ENCODE measurements around the gene NR0B1. TPM values are rescaled to one million over a fixed set of nuclear protein-coding genes. Genes with fewer than 3 reads are reported as not detected.

Gene NR0B1
- total RNA-seq, 2 donors from 2014 or later = 9.6 to 15.2 TPM

DNA sequence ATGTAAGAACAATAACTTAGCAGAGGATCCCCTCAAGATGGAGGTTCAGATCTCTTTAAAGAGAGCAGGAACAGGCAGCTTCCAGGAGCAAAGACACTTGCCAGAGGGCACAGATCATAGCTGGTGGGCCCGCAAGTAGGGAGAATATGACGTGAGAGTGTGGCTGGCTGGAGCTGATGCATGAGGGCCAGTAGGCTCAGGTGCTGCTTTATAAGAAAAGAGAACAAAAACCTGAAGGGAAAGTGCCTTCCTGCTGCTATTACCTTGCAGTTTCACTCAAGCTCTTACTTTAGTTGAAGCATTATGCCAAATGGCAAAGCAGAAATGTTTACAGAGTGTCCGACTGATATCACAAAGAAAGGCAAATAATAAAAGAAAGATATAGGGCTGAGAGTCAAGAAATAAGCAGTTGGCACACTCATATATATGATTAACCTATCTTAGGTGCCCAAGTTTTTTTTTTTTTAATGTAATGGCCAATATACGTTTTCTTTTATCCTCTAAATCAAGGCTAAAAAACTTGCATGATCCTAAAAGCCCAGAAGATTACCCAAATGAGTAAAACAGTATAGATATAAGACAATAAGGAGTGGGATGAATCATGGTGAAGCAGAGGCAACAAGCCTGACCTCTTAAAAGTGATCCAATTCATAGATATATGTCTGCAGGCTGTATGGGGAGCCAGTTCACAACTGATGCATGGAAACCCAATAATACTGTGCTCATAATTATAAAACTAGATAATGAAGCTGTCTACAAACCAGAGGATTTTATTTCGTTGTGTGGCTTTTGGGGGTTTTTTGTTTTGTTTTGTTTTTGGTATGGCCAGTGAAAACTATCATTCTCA lies 12.6 kb downstream of the NR0B1 start:
- no peaks in the 10 kb centered on the region for H3K36me3 ChIP-seq (ENCODE audit: control insufficient read depth, insufficient read depth, low read length)
- H3K27ac ChIP-seq (ENCODE audit: low read depth, low read length) = no peak overlapping the region
- Mint-ChIP-seq H3K4me1 (peaks cover 20% of the 10 kb centered on the region), H3K36me3 (ENCODE audit: low read depth) (peaks cover 6% of the 10 kb centered on the region), H3K9me3 (peaks cover 26% of the 10 kb centered on the region), H3K4me3 (no peak overlapping the region), H3K27ac (no peak overlapping the region), H3K27me3 (ENCODE audit: insufficient read depth) (no peaks in the 10 kb centered on the region)
- H3K9me3 ChIP-seq (ENCODE audit: control insufficient read depth, low read length) = peaks cover 5% of the 10 kb centered on the region
- no peak overlapping the region for H3K9ac ChIP-seq (ENCODE audit: extremely low read depth, low read length, poor library complexity, severe bottlenecking)
- TF ChIP-seq, protein P1, sequence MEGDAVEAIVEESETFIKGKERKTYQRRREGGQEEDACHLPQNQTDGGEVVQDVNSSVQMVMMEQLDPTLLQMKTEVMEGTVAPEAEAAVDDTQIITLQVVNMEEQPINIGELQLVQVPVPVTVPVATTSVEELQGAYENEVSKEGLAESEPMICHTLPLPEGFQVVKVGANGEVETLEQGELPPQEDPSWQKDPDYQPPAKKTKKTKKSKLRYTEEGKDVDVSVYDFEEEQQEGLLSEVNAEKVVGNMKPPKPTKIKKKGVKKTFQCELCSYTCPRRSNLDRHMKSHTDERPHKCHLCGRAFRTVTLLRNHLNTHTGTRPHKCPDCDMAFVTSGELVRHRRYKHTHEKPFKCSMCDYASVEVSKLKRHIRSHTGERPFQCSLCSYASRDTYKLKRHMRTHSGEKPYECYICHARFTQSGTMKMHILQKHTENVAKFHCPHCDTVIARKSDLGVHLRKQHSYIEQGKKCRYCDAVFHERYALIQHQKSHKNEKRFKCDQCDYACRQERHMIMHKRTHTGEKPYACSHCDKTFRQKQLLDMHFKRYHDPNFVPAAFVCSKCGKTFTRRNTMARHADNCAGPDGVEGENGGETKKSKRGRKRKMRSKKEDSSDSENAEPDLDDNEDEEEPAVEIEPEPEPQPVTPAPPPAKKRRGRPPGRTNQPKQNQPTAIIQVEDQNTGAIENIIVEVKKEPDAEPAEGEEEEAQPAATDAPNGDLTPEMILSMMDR (conservative IDR thresholded peaks at IDR 0.05) = no peak
- WGBS, 2 experiments (ENCODE audit: insufficient coverage in 1 of 2, insufficient read length in 1 of 2) = 96 to 100% methylated on average over 1 to 2 of the region's 5 CpGs
- no peak overlapping the region for H3K4me3 ChIP-seq (ENCODE audit: low read length)
- DNase-seq = no peak
- no peaks in the 10 kb centered on the region for H3K4me1 ChIP-seq (ENCODE audit: control insufficient read depth, insufficient read depth, low read length)
- H3K27me3 ChIP-seq (ENCODE audit: control insufficient read depth, insufficient read depth, low read length, poor library complexity, severe bottlenecking) = no peaks in the 10 kb centered on the region

DNA sequence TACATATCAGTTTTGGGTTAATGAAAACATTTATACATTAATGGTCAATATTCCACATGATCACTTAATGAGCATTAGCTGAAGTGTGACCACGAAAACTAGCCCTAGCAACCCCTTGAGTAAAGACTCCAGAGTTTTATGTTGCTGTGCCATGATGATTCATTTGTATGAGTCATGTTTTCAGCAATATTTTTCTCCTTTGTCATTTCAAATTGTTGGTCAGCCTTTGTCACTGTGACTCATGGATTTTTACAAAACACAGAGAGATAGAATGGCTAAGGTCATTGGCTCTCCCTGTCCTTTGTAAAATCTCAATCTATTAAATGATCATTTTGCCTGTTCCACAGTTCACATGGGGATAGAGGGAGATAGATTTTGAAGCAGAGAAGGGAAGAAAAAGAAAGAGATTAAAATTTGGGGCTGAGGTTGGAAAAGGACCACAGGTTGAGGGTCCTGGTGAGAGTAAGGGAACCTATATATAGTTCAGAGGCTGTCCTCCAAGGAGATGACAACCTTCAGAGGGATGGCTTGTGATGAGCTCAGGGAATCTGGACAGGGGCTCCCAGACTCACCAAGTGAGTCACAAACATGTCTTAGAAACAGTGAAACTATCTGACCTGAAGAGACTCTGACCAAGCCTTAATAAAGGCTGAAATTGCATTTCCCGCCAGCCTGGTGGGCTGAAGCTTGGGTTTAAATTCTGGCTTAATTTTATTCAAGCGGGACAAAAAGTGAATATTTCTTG lies 25.6 kb downstream of the NR0B1 start:
- H3K4me1 ChIP-seq (ENCODE audit: control insufficient read depth, insufficient read depth, low read length) = no peaks in the 10 kb centered on the region
- H3K27me3 Mint-ChIP-seq (ENCODE audit: insufficient read depth) = no peaks in the 10 kb centered on the region
- H3K9ac ChIP-seq (ENCODE audit: extremely low read depth, low read length, poor library complexity, severe bottlenecking) = no peak overlapping the region
- H3K27ac Mint-ChIP-seq = no peak overlapping the region
- H3K9me3 ChIP-seq (ENCODE audit: control insufficient read depth, low read length) = no peaks in the 10 kb centered on the region
- no peaks in the 10 kb centered on the region for H3K9me3 Mint-ChIP-seq
- 92% methylated on average over 2 of the region's 3 CpGs; no CpG with 5 or more reads in 1 of the 2 experiments for WGBS, 2 experiments (ENCODE audit: insufficient coverage in 1 of 2, insufficient read length in 1 of 2)
- DNase-seq = no peak
- no peaks in the 10 kb centered on the region for H3K4me1 Mint-ChIP-seq
- no peak overlapping the region for H3K4me3 ChIP-seq (ENCODE audit: low read length)
- no peaks in the 10 kb centered on the region for H3K27me3 ChIP-seq (ENCODE audit: control insufficient read depth, insufficient read depth, low read length, poor library complexity, severe bottlenecking)
- no peak overlapping the region for H3K27ac ChIP-seq (ENCODE audit: low read depth, low read length)
- H3K4me3 Mint-ChIP-seq = no peak overlapping the region
- no peaks in the 10 kb centered on the region for H3K36me3 ChIP-seq (ENCODE audit: control insufficient read depth, insufficient read depth, low read length)
- H3K36me3 Mint-ChIP-seq (ENCODE audit: low read depth) = no peaks in the 10 kb centered on the region
- TF ChIP-seq, protein P1 (conservative IDR thresholded peaks at IDR 0.05) = no peak

DNA sequence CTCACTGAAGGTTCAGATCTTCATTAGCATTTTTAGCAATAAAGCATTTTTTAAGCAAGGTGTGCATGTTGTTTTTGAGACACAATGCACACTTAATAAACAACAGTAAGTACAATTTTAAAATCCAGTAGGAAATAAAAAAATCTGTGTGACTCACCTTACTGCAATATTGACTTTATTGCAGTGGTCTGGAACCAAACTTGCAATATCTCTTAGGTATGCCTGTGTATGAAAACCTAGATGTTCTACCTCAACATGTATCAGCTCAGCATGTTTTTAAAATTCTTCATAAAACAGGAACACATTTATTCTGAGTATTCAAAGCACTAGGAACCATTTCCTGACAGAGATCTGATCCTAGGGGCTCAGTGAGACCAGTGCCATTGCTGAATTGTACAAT lies 26.7 kb downstream of the NR0B1 start:
- no peak overlapping the region for H3K4me3 ChIP-seq (ENCODE audit: low read length)

More for the DNA sequence above, 26.7 kb downstream of the NR0B1 start:
- H3K4me1 ChIP-seq (ENCODE audit: control insufficient read depth, insufficient read depth, low read length) = no peaks in the 10 kb centered on the region
- no peaks in the 10 kb centered on the region for H3K4me1 Mint-ChIP-seq
- TF ChIP-seq, protein P1 (conservative IDR thresholded peaks at IDR 0.05) = no peak
- no peaks in the 10 kb centered on the region for H3K27me3 ChIP-seq (ENCODE audit: control insufficient read depth, insufficient read depth, low read length, poor library complexity, severe bottlenecking)
- no peaks in the 10 kb centered on the region for H3K9me3 ChIP-seq (ENCODE audit: control insufficient read depth, low read length)
- H3K4me3 Mint-ChIP-seq = no peak overlapping the region
- H3K36me3 ChIP-seq (ENCODE audit: control insufficient read depth, insufficient read depth, low read length) = no peaks in the 10 kb centered on the region
- H3K36me3 Mint-ChIP-seq (ENCODE audit: low read depth) = no peaks in the 10 kb centered on the region
- no peaks in the 10 kb centered on the region for H3K9me3 Mint-ChIP-seq
- H3K9ac ChIP-seq (ENCODE audit: extremely low read depth, low read length, poor library complexity, severe bottlenecking) = no peak overlapping the region
- DNase-seq = no peak
- H3K27ac ChIP-seq (ENCODE audit: low read depth, low read length) = no peak overlapping the region
- H3K27me3 Mint-ChIP-seq (ENCODE audit: insufficient read depth) = no peaks in the 10 kb centered on the region
- H3K27ac Mint-ChIP-seq = no peak overlapping the region

Measured in endodermal cell (in vitro differentiated cells).